CD4-positive, alpha-beta memory T cell (primary cell): Measurements from ENCODE around the gene TXNDC15. TPM values are rescaled to one million over a fixed set of nuclear protein-coding genes. Genes with fewer than 3 reads are reported as not detected.

Experiments
- CTCF ChIA-PET: fragments of 350-600 bp; sonication (Branson Sonifier 250); formaldehyde crosslinking; loops from one replicate; lab custom pipeline; 2021; ENCODE audit warnings: inconsistent platforms; ENCODE audit not compliant: partially characterized antibody; lab: Charles Lee
- POLR2A ChIA-PET: fragments of 350-600 bp; sonication (Branson Sonifier 250); formaldehyde crosslinking; loops from one replicate; lab custom pipeline; 2021; ENCODE audit not compliant: partially characterized antibody; lab: Charles Lee
- DNase-seq, 5 donors: peaks; one replicate each; pipeline versions ENCODE4 v3.0.0 to v3.0.0-alpha.2; 2020 to 2022; ENCODE audit warnings: mixed read lengths in 1 of 5
- H3K27ac ChIP-seq: one replicate; pipeline ENCODE4 v1.7.0; 2013; ENCODE audit warnings: low read depth, low read length
- H3K27me3 ChIP-seq: 2 replicates; pipeline ENCODE4 v1.7.0; 2013; ENCODE audit warnings: mild to moderate bottlenecking, low read length, moderate library complexity; ENCODE audit not compliant: insufficient read depth
- H3K36me3 ChIP-seq: 2 replicates; pipeline ENCODE4 v1.7.0; 2013; ENCODE audit warnings: mild to moderate bottlenecking, low read length, moderate library complexity; ENCODE audit not compliant: insufficient read depth
- H3K4me1 ChIP-seq: 2 replicates; pipeline ENCODE4 v1.7.0; 2013; ENCODE audit warnings: mild to moderate bottlenecking, low read length, moderate library complexity; ENCODE audit not compliant: insufficient read depth
- H3K4me3 ChIP-seq, 2 donors: one replicate each; pipeline ENCODE4 v1.7.0; 2013; ENCODE audit warnings: low read length in 2 of 2, mild to moderate bottlenecking in 1 of 2
- H3K9me3 ChIP-seq, 2 donors: one replicate each; pipeline ENCODE4 v1.7.0; 2013; ENCODE audit warnings: low read length in 2 of 2, control low read depth in 1 of 2; ENCODE audit not compliant: control insufficient read depth in 1 of 2
- H3K27ac Mint-ChIP-seq, 7 donors: one replicate each; pipeline ENCODE4 v1.8.0; 2020 to 2021; ENCODE audit warnings: mixed read lengths in 7 of 7, mild to moderate bottlenecking in 6 of 7, inconsistent platforms in 3 of 7, moderate library complexity in 3 of 7
- H3K27me3 Mint-ChIP-seq, 2 donors: one replicate each; pipeline ENCODE4 v1.8.0; 2020 to 2021; ENCODE audit warnings: mixed read lengths in 2 of 2
- H3K36me3 Mint-ChIP-seq, 2 donors: one replicate each; pipeline ENCODE4 v1.8.0; 2020 to 2021; ENCODE audit warnings: mixed read lengths in 2 of 2, inconsistent platforms in 1 of 2, mild to moderate bottlenecking in 1 of 2
- H3K4me1 Mint-ChIP-seq, 4 donors: one replicate each; pipeline ENCODE4 v1.8.0; 2020 to 2021; ENCODE audit warnings: mixed read lengths in 4 of 4, mild to moderate bottlenecking in 1 of 4
- H3K4me3 Mint-ChIP-seq, 8 donors: one replicate each; pipeline ENCODE4 v1.8.0; 2020 to 2021; ENCODE audit warnings: mixed read lengths in 8 of 8, mild to moderate bottlenecking in 7 of 8, moderate library complexity in 6 of 8, inconsistent platforms in 3 of 8
- H3K9me3 Mint-ChIP-seq, 8 donors: one replicate each; pipeline ENCODE4 v1.8.0; 2020 to 2021; ENCODE audit warnings: mixed read lengths in 8 of 8, mild to moderate bottlenecking in 5 of 8, inconsistent platforms in 3 of 8, moderate library complexity in 1 of 8
- intact Hi-C: fragments of 100-400 bp; cut with micrococcal nuclease; formaldehyde crosslinking; loops from one replicate; pipeline ENCODE4 v1.15.1; 2023
- polyA plus RNA-seq, 2 donors: library from polyadenylated mRNA; unstranded; fragments of 300-500 nt; fragmentation: Illumina TruSeq; gene quantifications; one replicate each; pipeline ENCODE4 v1.2.3, GENCODE V29; 2021
- total RNA-seq, 2 experiments: library from RNA; stranded (reverse); gene quantifications; one replicate each; pipeline ENCODE4 v1.2.3, GENCODE V29; 2021

TXNDC15 gene
- total RNA-seq (10 to 100 TPM; 42.8 to 52.0 TPM), polyA plus RNA-seq (10 to 100 TPM; 14.4 to 23.0 TPM)

- Mint-ChIP-seq H3K4me3 (peak within 1 kb of the TSS; percentile 93 to 98 (median 94)), H3K9me3 (no peaks in the 10 kb centered on the region), H3K27ac (peak within 1 kb of the TSS; percentile 86 to 97 (median 96)), H3K27me3 (no peaks in the 10 kb centered on the region), H3K36me3 (peaks cover 0 to 13% of the 10 kb centered on the region in 2 donors), H3K4me1 (peaks cover 26 to 49% (median 39%) of the 10 kb centered on the region in 4 donors)
- H3K4me3 ChIP-seq: peak within 1 kb of the TSS; percentile 90 to 91
- ChIA-PET POLR2A (interaction anchor here (0.6 to 3.8 kb wide), 17 partner anchors 11 to 649 kb away, joined by 3 to 69 read pairs (median 4); partner anchors contain the start of genes C5orf24, CAMLG, CDKN2AIPNL and DDX46), CTCF (interaction anchor here (0.7 to 3.4 kb wide), 4 partner anchors 15 to 30 kb away, joined by 3 to 17 read pairs (median 4); partner anchors contain the start of gene PCBD2)
- intact Hi-C loops: loop anchor here (1.0 kb wide), 4 partner anchors 29 to 136 kb away; partner anchors contain the start of genes C5orf24, CAMLG, DDX46 and PCBD2
- peaks cover 33% of the 10 kb centered on the region for H3K4me1 ChIP-seq
- peak; percentile 79 to 84 (median 81) for DNase-seq
- H3K27me3 ChIP-seq: no peaks in the 10 kb centered on the region
- H3K27ac ChIP-seq: peak within 1 kb of the TSS; percentile 78
- H3K9me3 ChIP-seq: no peaks in the 10 kb centered on the region
- no peaks in the 10 kb centered on the region for H3K36me3 ChIP-seq
Measured at GRCh38 chr5:134873987-134874830, at the start of gene TXNDC15. TSS of gene TXNDC15 (plus strand) at chr5:134874371. CDS start at chr5:134874428, 57 bp downstream.

GRCh38 chr5:134824681-134825080, 49.5 kb upstream of the TXNDC15 start:
- ChIA-PET CTCF (interaction anchor here (1.2 kb wide), 1 partner anchor 21 kb away, joined by 3 read pairs; the partner anchor contains the start of gene C5orf24), POLR2A (no interaction called here)
- Histone ChIP-seq H3K4me1 (no peaks in the 10 kb centered on the region), H3K27ac (no peak overlapping the region), H3K36me3 (peaks cover 39% of the 10 kb centered on the region), H3K4me3 (no peak overlapping the region), H3K27me3 (no peaks in the 10 kb centered on the region), H3K9me3 (no peaks in the 10 kb centered on the region)
- H3K4me1 Mint-ChIP-seq: no peaks in the 10 kb centered on the region
- H3K27ac Mint-ChIP-seq: no peak overlapping the region
- no peak overlapping the region for H3K4me3 Mint-ChIP-seq
- H3K9me3 Mint-ChIP-seq: no peaks in the 10 kb centered on the region
- no peak for DNase-seq
- H3K27me3 Mint-ChIP-seq: no peaks in the 10 kb centered on the region
- intact Hi-C loops: no loop called here
- peaks cover 46 to 55% of the 10 kb centered on the region in 2 donors for H3K36me3 Mint-ChIP-seq

GRCh38 chr5:134825212-134825611, 49.0 kb upstream of the TXNDC15 start:
- CTCF ChIA-PET: interaction anchor here (1.2 kb wide), 1 partner anchor 20 kb away, joined by 3 read pairs; the partner anchor contains the start of gene C5orf24
- no peak for DNase-seq
- Mint-ChIP-seq H3K36me3 (peaks cover 43 to 51% of the 10 kb centered on the region in 2 donors), H3K4me1 (no peaks in the 10 kb centered on the region), H3K9me3 (no peaks in the 10 kb centered on the region), H3K27ac (peak overlapping the region in 3 of 7 donors; percentile 4 to 72 (median 25)), H3K4me3 (no peak overlapping the region), H3K27me3 (no peaks in the 10 kb centered on the region)
- no peaks in the 10 kb centered on the region for H3K4me1 ChIP-seq
- POLR2A ChIA-PET: interaction anchor here (0.6 kb wide), 1 partner anchor 23 kb away, joined by 3 read pairs; no protein-coding TSS in a partner anchor
- H3K9me3 ChIP-seq: no peaks in the 10 kb centered on the region
- H3K27me3 ChIP-seq: no peaks in the 10 kb centered on the region
- intact Hi-C loops: no loop called here
- no peak overlapping the region for H3K4me3 ChIP-seq
- peaks cover 34% of the 10 kb centered on the region for H3K36me3 ChIP-seq
- no peak overlapping the region for H3K27ac ChIP-seq

- intact Hi-C loops: no loop called here
- no peaks in the 10 kb centered on the region for H3K27me3 Mint-ChIP-seq
- no peak overlapping the region for H3K4me3 Mint-ChIP-seq
- no peak overlapping the region for H3K27ac ChIP-seq
- H3K4me1 ChIP-seq: no peaks in the 10 kb centered on the region
- CTCF ChIA-PET: no interaction called here
- H3K4me3 ChIP-seq: no peak overlapping the region
- no peak for DNase-seq
- peaks cover 5% of the 10 kb centered on the region for H3K36me3 ChIP-seq
- H3K9me3 ChIP-seq: no peaks in the 10 kb centered on the region
- peaks cover 14 to 22% of the 10 kb centered on the region in 2 donors for H3K36me3 Mint-ChIP-seq
- H3K9me3 Mint-ChIP-seq: no peaks in the 10 kb centered on the region
- H3K4me1 Mint-ChIP-seq: no peaks in the 10 kb centered on the region
- no peaks in the 10 kb centered on the region for H3K27me3 ChIP-seq
- H3K27ac Mint-ChIP-seq: no peak overlapping the region
- POLR2A ChIA-PET: interaction anchor here (0.5 kb wide), 1 partner anchor 71 kb away, joined by 3 read pairs; no protein-coding TSS in a partner anchor
Measured at GRCh38 chr5:134833340-134834032, 40.7 kb upstream of the TXNDC15 start.

- intact Hi-C loops: no loop called here
- no peaks in the 10 kb centered on the region for H3K27me3 Mint-ChIP-seq
- Histone ChIP-seq H3K36me3 (peaks cover 5% of the 10 kb centered on the region), H3K27ac (no peak overlapping the region), H3K4me1 (no peaks in the 10 kb centered on the region), H3K4me3 (no peak overlapping the region), H3K9me3 (no peaks in the 10 kb centered on the region), H3K27me3 (no peaks in the 10 kb centered on the region)
- H3K27ac Mint-ChIP-seq: no peak overlapping the region
- peaks cover 13 to 23% of the 10 kb centered on the region in 2 donors for H3K36me3 Mint-ChIP-seq
- ChIA-PET CTCF (interaction anchor here (1.3 kb wide), 1 partner anchor 537 kb away, joined by 3 read pairs; no protein-coding TSS in a partner anchor), POLR2A (interaction anchor here (1.4 kb wide), 1 partner anchor 10 kb away, joined by 3 read pairs; the partner anchor contains the start of gene C5orf24)
- no peaks in the 10 kb centered on the region for H3K9me3 Mint-ChIP-seq
- H3K4me1 Mint-ChIP-seq: no peaks in the 10 kb centered on the region
- no peak for DNase-seq
- no peak overlapping the region for H3K4me3 Mint-ChIP-seq
Measured at GRCh38 chr5:134835623-134836022, 38.5 kb upstream of the TXNDC15 start.

- DNase-seq: no peak
- no peak overlapping the region for H3K4me3 Mint-ChIP-seq
- no peaks in the 10 kb centered on the region for H3K9me3 Mint-ChIP-seq
- ChIA-PET CTCF (interaction anchor here (0.7 kb wide), 1 partner anchor 46 kb away, joined by 3 read pairs; no protein-coding TSS in a partner anchor), POLR2A (interaction anchor here (1.0 kb wide), 1 partner anchor 8 kb away, joined by 3 read pairs; the partner anchor contains the start of gene C5orf24)
- intact Hi-C loops: no loop called here
- peak overlapping the region in 2 of 7 donors; percentile 30 to 52 for H3K27ac Mint-ChIP-seq
- no peak overlapping the region for H3K4me3 ChIP-seq
- H3K36me3 ChIP-seq: peaks cover 5% of the 10 kb centered on the region
- H3K27me3 Mint-ChIP-seq: no peaks in the 10 kb centered on the region
- no peaks in the 10 kb centered on the region for H3K9me3 ChIP-seq
- H3K4me1 ChIP-seq: no peaks in the 10 kb centered on the region
- H3K4me1 Mint-ChIP-seq: no peaks in the 10 kb centered on the region
- peaks cover 11 to 21% of the 10 kb centered on the region in 2 donors for H3K36me3 Mint-ChIP-seq
- no peaks in the 10 kb centered on the region for H3K27me3 ChIP-seq
- H3K27ac ChIP-seq: no peak overlapping the region
Measured at GRCh38 chr5:134837530-134838181, 36.5 kb upstream of the TXNDC15 start.
